BLaER1 (cell line): Measurements from ENCODE around the gene MRPL22.

Experiments used
- H3K27ac ChIP-seq: shearing (Covaris generic); formaldehyde crosslinking; 2 replicates; pipeline ENCODE4 v1.8.1; 2022
- H3K27me3 ChIP-seq: shearing (Covaris generic); formaldehyde crosslinking; 2 replicates; pipeline ENCODE4 v1.8.1; 2022
- H3K36me3 ChIP-seq: shearing (Covaris generic); formaldehyde crosslinking; 2 replicates; pipeline ENCODE4 v1.8.1; 2022
- H3K4me1 ChIP-seq: shearing (Covaris generic); formaldehyde crosslinking; 2 replicates; pipeline ENCODE4 v1.8.1; 2022
- H3K4me2 ChIP-seq: shearing (Covaris generic); formaldehyde crosslinking; 2 replicates; pipeline ENCODE4 v1.8.1; 2022
- H3K4me3 ChIP-seq: shearing (Covaris generic); formaldehyde crosslinking; 2 replicates; pipeline ENCODE4 v1.8.1; 2022
- H3K9ac ChIP-seq: shearing (Covaris generic); formaldehyde crosslinking; 2 replicates; pipeline ENCODE4 v1.8.1; 2022
- H3K9me3 ChIP-seq: shearing (Covaris generic); formaldehyde crosslinking; 2 replicates; pipeline ENCODE4 v1.8.1; 2022
- H4K20me1 ChIP-seq: shearing (Covaris generic); formaldehyde crosslinking; 2 replicates; pipeline ENCODE4 v1.8.1; 2022
- Cebpa-rat ChIP-seq: shearing (Covaris generic); IDR thresholded peaks from 2 replicates; pipeline ENCODE4 v1.8.1; 2022

MRPL22 gene

DNA sequence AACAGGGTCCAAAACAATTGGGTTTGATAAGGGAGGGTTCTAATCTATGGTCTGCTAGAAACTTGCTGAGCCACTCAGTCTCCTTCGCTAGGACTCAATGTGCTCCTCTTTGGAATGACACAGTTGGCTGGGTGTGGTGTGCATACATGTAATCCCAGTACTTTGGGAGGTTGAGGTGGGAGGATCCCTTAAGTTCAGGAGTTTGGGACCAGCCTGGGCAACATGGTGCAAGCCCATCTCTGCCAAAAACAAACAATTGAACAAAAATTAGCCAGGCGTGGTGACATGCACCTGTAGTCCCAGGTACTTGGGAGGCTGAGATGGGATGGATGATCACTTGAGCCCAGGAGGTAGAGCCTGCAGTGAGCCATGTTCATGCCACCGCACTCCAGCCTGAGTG lies 70.0 kb downstream of the MRPL22 start:
- no peaks in the 10 kb centered on the region for H3K4me1 ChIP-seq
- no peaks in the 10 kb centered on the region for H3K9me3 ChIP-seq
- no peak overlapping the region for H3K4me2 ChIP-seq
- no peak overlapping the region for H3K9ac ChIP-seq
- TF ChIP-seq Cebpa-rat, result no peak
- H3K4me3 ChIP-seq, result no peak overlapping the region
- no peak overlapping the region for H3K27ac ChIP-seq
- no peaks in the 10 kb centered on the region for H3K36me3 ChIP-seq
- H4K20me1 ChIP-seq, result no peaks in the 10 kb centered on the region
- H3K27me3 ChIP-seq, result no peaks in the 10 kb centered on the region

DNA sequence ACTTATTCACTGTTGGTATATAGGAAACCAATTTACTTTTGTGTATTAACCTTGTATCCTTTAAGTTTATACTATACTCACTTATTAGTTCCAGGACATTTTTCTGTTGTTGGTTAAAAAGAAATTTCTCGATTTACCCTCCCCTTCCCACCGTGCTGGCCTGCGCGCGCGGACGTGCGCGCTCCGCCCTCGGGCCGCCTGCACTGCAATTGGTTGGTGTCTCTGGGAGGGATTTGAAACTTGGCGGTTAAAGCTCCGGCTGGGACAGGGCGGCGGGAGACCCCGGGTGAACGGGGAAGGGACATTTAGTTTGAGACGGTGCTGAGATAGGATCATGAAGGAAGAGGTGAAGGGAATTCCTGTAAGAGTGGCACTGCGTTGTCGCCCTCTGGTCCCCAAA lies 72.7 kb downstream of the MRPL22 start, which contains the start of gene KIF4B:
Gene KIF4B, plus strand, starts transcription at position 230 of the 400 bp plus-strand sequence. Its CDS starts 105 bp downstream, at position 335.
- Histone ChIP-seq H3K4me2 (no peak within 1 kb of the TSS), H3K4me3 (no peak within 1 kb of the TSS), H3K36me3 (no peaks in the 10 kb centered on the region), H3K27me3 (no peaks in the 10 kb centered on the region), H4K20me1 (no peaks in the 10 kb centered on the region), H3K9ac (no peak within 1 kb of the TSS), H3K4me1 (no peaks in the 10 kb centered on the region), H3K9me3 (no peaks in the 10 kb centered on the region), H3K27ac (no peak within 1 kb of the TSS)
- no peak for TF ChIP-seq Cebpa-rat

DNA sequence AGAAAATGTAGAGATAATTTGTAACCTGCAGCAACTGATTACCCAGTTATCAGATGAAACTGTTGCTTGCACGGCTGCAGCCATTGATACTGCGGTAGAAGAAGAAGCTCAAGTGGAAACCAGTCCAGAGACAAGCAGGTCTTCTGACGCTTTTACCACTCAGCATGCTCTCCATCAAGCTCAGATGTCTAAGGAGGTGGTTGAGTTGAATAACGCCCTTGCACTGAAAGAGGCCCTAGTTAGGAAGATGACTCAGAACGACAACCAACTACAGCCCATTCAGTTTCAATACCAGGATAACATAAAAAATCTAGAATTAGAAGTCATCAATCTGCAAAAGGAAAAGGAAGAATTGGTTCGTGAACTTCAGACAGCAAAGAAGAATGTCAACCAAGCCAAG lies 74.4 kb downstream of the MRPL22 start:
- no peaks in the 10 kb centered on the region for H3K36me3 ChIP-seq
- H3K9ac ChIP-seq, result no peak overlapping the region
- H3K27me3 ChIP-seq, result no peaks in the 10 kb centered on the region
- no peaks in the 10 kb centered on the region for H3K4me1 ChIP-seq
- no peak overlapping the region for H3K4me2 ChIP-seq
- no peak for TF ChIP-seq Cebpa-rat
- H3K4me3 ChIP-seq, result no peak overlapping the region
- H3K9me3 ChIP-seq, result peaks cover 7% of the 10 kb centered on the region
- H4K20me1 ChIP-seq, result no peaks in the 10 kb centered on the region
- no peak overlapping the region for H3K27ac ChIP-seq

DNA sequence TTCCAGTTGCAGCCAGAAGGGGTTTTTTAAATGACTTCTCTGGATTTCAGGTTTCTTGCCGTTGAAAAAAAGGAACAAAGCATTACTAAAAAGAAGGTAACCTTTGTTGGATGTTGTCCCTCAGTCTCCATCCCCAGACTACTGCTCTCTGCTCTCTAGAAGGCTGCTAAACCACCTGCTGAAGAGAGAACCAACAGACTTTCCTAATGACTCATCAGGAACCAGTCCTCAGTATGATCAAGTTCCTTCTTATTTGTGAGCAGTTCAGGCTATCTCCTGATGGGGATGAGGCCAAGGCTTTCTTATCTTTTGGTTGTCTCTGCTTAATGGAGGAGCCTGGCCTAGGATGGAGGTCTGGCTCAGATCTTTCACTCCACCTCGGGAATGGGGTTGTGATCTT lies 76.7 kb downstream of the MRPL22 start:
- Histone ChIP-seq H3K9me3 (peaks cover 7% of the 10 kb centered on the region), H3K27ac (no peak overlapping the region), H3K27me3 (no peaks in the 10 kb centered on the region), H3K4me1 (no peaks in the 10 kb centered on the region), H3K36me3 (no peaks in the 10 kb centered on the region), H4K20me1 (no peaks in the 10 kb centered on the region), H3K9ac (no peak overlapping the region), H3K4me3 (no peak overlapping the region), H3K4me2 (no peak overlapping the region)
- no peak for TF ChIP-seq Cebpa-rat
